Epithelial cell of proximal tubule (primary cell): Measurements from ENCODE around the gene PARPBP. TPM values are rescaled to one million over a fixed set of nuclear protein-coding genes. Genes with fewer than 3 reads are reported as not detected.

Source experiments
- DNase-seq: peaks from one replicate; pipeline ENCODE4 v3.0.0-alpha.2; 2011; ENCODE audit warnings: low read depth
- H3K4me3 ChIP-seq: 2 replicates; pipeline ENCODE4 v1.5.1; 2011; ENCODE audit warnings: low read depth, mild to moderate bottlenecking, low read length
- total RNA-seq: library from RNA; depleted of rRNA; stranded (reverse); fragments of >200 nt; gene quantifications from 2 replicates; pipeline ENCODE4 v1.2.3, GENCODE V29; 2015
- TF ChIP-seq, protein P1 (sequence below): conservative IDR thresholded peaks from 2 replicates; pipeline ENCODE4 v1.5.1; 2012; ENCODE audit warnings: low read depth, mild to moderate bottlenecking, low read length

The PARPBP gene
- total RNA-seq, 1 donor from 2014 or later = 8.2 TPM

DNA sequence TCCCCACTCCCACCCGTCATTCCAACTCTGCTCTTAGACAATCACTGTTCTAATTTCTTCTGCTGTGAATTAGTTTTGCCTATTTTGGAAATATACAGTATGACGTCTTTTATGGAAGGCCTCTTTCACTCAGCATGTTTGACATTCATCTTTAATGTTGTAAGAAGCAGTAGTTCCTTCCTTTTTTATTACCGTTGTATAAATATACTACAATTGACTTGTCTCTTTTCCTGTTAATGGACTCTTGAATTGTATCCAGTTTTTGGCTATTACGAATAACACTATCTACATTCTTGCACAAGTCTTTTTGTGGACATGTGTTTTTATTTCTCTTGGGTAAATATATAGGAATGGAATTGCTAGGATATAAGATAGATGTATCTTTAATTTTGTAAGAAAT, 82.6 kb downstream of the PARPBP start:
- TF ChIP-seq, protein P1, sequence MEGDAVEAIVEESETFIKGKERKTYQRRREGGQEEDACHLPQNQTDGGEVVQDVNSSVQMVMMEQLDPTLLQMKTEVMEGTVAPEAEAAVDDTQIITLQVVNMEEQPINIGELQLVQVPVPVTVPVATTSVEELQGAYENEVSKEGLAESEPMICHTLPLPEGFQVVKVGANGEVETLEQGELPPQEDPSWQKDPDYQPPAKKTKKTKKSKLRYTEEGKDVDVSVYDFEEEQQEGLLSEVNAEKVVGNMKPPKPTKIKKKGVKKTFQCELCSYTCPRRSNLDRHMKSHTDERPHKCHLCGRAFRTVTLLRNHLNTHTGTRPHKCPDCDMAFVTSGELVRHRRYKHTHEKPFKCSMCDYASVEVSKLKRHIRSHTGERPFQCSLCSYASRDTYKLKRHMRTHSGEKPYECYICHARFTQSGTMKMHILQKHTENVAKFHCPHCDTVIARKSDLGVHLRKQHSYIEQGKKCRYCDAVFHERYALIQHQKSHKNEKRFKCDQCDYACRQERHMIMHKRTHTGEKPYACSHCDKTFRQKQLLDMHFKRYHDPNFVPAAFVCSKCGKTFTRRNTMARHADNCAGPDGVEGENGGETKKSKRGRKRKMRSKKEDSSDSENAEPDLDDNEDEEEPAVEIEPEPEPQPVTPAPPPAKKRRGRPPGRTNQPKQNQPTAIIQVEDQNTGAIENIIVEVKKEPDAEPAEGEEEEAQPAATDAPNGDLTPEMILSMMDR = no peak
- no peak overlapping the region for H3K4me3 ChIP-seq
- no peak for DNase-seq

DNA sequence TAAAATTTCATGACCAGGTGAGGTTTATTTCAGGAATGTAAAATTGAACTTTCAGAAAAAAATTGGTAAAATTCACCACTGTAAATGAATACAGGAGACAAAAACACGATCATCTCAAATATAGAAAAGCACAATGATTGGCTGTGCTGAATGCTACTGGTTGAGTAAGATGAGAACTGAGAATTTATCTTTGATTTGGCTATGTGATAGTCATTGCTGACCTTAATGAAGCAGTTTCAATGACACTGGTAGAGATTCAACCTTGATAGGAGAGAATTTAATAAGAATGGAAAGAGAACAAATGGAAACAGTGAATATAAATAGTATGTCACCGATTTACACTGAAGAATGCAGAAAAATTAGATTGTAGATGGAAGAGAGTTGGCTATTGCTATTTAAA, 84.0 kb downstream of the PARPBP start:
- DNase-seq = no peak
- H3K4me3 ChIP-seq = no peak overlapping the region
- TF ChIP-seq, protein P1 = no peak

DNA sequence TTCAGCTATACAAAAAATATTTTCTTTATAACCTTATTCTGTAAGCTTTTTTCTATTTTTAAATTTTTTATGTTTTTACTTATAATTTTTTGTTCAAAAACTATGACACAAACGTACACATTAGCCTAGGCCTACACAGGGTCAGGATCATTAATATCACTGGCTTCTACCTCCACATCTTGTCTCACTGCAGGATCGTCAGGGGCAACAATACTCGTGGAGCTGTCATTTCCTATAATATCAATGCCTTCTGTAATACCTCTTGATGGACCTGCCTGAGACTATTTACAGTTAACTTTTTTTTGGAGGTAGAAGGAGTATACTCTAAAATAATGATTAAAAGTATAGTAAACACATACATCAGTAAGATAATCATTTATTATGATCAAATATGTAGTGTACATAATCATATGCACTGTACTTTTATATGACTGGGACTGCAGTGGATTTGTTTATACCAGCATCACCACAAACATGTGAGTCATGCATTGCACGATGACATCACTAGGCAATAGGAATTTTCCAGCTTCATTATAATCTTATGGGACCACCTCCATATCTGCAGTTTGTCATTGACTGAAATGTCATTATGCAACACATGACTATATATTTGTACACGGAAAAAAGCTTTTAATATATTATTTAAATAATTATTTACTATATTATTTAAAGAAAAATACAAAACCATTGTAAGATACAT, 96.2 kb downstream of the PARPBP start:
- no peak for DNase-seq
- TF ChIP-seq, protein P1 = no peak

DNA sequence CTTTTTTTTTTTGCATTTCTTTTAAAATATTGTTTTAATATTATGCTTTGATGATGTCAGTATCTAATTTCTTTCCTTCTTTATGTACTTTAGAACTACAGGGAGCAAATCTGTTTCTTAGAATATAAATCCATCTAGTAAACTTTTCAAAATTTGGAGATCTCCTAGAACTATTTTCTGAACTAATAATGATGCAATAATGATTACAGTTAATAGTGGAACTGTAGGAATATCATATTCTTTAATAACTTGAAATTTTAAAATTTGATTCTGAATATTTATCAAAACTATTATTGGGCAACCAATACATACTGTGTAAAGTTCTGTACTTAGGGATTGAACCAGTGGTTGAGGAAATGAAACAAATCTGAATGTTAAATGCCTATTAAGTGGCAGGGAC, 100.8 kb downstream of the PARPBP start:
- TF ChIP-seq, protein P1 = no peak
- no peak overlapping the region for H3K4me3 ChIP-seq
- no peak for DNase-seq

More for the DNA sequence above, 96.2 kb downstream of the PARPBP start:
- no peak overlapping the region for H3K4me3 ChIP-seq

DNA sequence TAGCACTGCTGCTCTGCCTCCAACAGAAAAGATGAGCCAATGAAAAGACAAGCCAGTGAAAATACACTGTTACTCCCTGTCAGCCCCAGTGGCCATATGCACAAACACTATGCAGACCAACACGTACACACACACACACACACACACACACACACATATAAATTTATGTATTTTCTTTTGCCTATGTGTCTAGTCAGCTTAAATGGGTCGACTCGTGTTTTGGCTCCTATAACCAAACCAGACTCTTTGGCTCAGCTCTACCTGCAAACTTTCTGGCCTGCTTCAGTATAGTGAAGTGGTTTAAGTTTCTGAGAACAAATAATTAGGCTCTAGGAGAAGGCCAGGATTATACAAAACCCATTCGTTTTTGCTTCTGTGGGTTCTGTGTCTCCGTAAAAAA, 108.0 kb downstream of the PARPBP start:
- H3K4me3 ChIP-seq = no peak overlapping the region
- TF ChIP-seq, protein P1 = no peak
- DNase-seq = no peak

DNA sequence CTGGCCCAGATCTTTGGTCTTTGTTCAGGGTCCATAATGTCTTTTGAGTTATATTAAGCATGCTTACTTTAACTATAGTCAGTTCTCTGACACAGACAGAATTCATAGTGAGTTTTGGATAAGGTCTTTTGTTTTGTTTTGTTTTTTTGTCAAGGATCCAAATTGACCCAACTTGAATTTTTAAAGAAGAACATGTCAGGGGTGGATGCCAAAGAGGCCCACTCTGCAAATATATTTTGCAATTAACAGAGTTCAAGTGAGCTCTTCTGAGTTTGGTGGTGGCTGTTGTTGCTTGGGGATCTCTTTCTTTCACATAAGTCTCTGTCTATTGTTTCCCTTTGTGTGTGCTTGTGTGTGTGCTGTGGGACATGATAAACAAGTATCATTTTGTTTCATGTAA, 112.1 kb downstream of the PARPBP start:
- DNase-seq = no peak
- TF ChIP-seq, protein P1 = no peak
- no peak overlapping the region for H3K4me3 ChIP-seq

DNA sequence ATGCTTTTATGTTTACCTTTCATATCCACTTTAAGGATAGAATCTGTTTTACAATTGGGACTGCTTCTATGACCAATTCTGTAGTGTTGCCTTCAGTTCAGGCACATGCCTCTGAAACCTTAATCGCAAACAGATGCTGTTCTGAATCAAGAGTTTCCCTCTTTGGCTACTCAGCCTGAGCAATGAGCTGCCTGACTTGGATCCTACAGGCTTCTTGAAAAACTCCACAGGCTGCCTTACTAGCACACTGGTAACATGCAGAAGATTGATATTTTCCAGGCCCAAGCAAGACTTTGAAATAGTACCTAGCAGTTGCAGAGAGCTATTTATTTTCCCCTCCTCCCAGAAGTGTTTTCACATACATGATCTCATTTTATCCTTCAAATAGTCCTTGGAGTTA, 112.5 kb downstream of the PARPBP start:
- no peak for DNase-seq
- TF ChIP-seq, protein P1 = no peak
- no peak overlapping the region for H3K4me3 ChIP-seq
